ENCODE measurements around the gene ACAD9. TPM values are rescaled to one million over a fixed set of nuclear protein-coding genes. Genes with fewer than 3 reads are reported as not detected.
A peak's percentile ranks its signal among the peaks of the same experiment; 100 is the strongest.

Gene ACAD9
- total and polyA plus RNA-seq, 8 donors: 38.6 to 46.4 (median 43.4) TPM

DNA sequence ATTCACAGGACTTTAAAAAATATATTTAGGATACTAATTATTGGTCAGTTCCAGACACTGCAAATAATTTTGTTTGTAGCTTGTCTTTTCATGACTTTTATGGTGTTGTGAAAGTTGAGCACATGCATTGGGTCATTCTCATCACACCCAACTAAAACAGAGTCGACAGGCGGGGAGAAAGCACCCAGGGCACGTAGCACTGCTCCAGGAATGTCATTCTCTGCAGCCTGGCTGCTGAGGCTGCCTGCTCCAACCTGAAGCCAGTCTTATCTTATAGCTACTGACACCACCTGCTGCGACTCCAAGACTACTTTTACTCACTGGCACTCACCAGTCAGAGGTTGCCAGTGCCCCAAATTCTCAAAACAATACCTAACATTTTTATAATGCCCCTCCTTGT lies 56.9 kb downstream of the ACAD9 start:
- no peaks in the 10 kb centered on the region for H3K4me1 ChIP-seq
- no peaks in the 10 kb centered on the region for H3K9me3 ChIP-seq
- no peaks in the 10 kb centered on the region for H3K27me3 ChIP-seq
- TF ChIP-seq CTCF (IDR thresholded peaks at IDR 0.05): no peak
- intact Hi-C loops (cut with DNase I): no loop called here
- ATAC-seq (no peak), DNase-seq (no peak)
- H3K36me3 ChIP-seq: no peaks in the 10 kb centered on the region
- H3K27ac ChIP-seq: no peak overlapping the region
- no peak overlapping the region for H3K4me3 ChIP-seq

- no peak for TF ChIP-seq CTCF (IDR thresholded peaks at IDR 0.05)
- Histone ChIP-seq H3K27me3 (no peaks in the 10 kb centered on the region), H3K4me3 (no peak overlapping the region), H3K27ac (no peak overlapping the region), H3K36me3 (no peaks in the 10 kb centered on the region), H3K4me1 (no peaks in the 10 kb centered on the region), H3K9me3 (no peaks in the 10 kb centered on the region)
- ATAC-seq: no peak
- no peak for DNase-seq
- intact Hi-C loops (cut with DNase I): no loop called here
These were observed 60.8 kb downstream of the ACAD9 start for GRCh38 chr3:128940252-128940651.

- intact Hi-C loops (cut with DNase I): no loop called here
- H3K4me1 ChIP-seq: no peaks in the 10 kb centered on the region
- H3K9me3 ChIP-seq: no peaks in the 10 kb centered on the region
- DNase-seq (no peak), ATAC-seq (peak; percentile 43)
- H3K27me3 ChIP-seq: no peaks in the 10 kb centered on the region
- no peaks in the 10 kb centered on the region for H3K36me3 ChIP-seq
- no peak overlapping the region for H3K4me3 ChIP-seq
- H3K27ac ChIP-seq: no peak overlapping the region
- no peak for TF ChIP-seq CTCF (IDR thresholded peaks at IDR 0.05)
These were observed 62.9 kb downstream of the ACAD9 start for GRCh38 chr3:128942161-128942952.

DNA sequence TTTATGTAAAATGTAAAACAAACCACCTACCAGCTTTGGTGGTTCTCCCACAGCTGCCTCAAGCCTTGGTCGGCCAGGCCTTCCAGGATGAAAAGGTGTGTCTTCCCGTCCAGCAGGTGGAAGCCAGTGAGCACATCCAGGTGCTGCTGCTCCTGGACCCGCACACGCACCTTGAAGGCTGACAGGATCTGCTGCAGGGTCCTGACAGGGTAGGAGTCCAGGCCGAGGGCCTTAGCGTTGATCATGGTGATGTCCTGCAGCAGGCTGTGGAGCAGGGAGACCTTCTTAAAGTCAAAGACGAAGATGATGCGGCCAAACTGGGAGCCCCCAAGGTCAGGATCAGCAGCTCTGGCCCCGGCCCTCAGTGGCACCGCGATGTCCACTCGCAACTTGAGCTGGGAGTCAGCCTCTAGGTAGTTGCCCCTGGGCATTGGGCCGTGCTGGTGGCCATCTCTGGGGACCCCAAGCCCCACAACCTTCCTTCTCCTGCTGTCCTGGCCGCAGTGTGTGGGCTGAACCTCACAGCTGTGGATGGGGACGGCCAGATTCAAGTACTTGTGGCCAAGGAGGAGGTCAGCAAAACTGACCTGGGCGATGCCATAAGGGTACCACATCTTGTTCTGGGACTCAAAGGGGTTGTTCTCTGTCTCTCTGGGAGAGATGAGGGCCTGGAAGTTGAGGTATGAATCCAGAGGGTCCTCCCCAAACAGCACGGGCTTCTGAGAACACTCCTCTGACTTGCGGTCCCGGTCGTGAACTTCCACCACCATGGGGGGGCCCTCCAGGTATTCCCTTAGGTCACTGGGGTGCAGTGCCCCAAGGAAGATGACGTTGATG lies 65.8 kb downstream of the ACAD9 start:
- DNase-seq: no peak
- no peaks in the 10 kb centered on the region for H3K27me3 ChIP-seq
- no peaks in the 10 kb centered on the region for H3K4me1 ChIP-seq
- H3K9me3 ChIP-seq: no peaks in the 10 kb centered on the region
- no peak overlapping the region for H3K4me3 ChIP-seq
- no peak overlapping the region for H3K27ac ChIP-seq
- H3K36me3 ChIP-seq: no peaks in the 10 kb centered on the region
- intact Hi-C loops (cut with DNase I): no loop called here
- no peak for TF ChIP-seq CTCF (IDR thresholded peaks at IDR 0.05)
- ATAC-seq: no peak

GRCh38 chr3:128945878-128946175 lies 66.4 kb downstream of the ACAD9 start:
- no peaks in the 10 kb centered on the region for H3K9me3 ChIP-seq
- no peak for DNase-seq
- no peak for ATAC-seq
- intact Hi-C loops (cut with DNase I): no loop called here
- H3K27ac ChIP-seq: no peak overlapping the region
- no peaks in the 10 kb centered on the region for H3K27me3 ChIP-seq
- no peaks in the 10 kb centered on the region for H3K36me3 ChIP-seq
- TF ChIP-seq CTCF (IDR thresholded peaks at IDR 0.05): no peak
- H3K4me3 ChIP-seq: no peak overlapping the region
- no peaks in the 10 kb centered on the region for H3K4me1 ChIP-seq
